ENCODE data around the gene STX16.

- TF ChIP-seq, protein P1, sequence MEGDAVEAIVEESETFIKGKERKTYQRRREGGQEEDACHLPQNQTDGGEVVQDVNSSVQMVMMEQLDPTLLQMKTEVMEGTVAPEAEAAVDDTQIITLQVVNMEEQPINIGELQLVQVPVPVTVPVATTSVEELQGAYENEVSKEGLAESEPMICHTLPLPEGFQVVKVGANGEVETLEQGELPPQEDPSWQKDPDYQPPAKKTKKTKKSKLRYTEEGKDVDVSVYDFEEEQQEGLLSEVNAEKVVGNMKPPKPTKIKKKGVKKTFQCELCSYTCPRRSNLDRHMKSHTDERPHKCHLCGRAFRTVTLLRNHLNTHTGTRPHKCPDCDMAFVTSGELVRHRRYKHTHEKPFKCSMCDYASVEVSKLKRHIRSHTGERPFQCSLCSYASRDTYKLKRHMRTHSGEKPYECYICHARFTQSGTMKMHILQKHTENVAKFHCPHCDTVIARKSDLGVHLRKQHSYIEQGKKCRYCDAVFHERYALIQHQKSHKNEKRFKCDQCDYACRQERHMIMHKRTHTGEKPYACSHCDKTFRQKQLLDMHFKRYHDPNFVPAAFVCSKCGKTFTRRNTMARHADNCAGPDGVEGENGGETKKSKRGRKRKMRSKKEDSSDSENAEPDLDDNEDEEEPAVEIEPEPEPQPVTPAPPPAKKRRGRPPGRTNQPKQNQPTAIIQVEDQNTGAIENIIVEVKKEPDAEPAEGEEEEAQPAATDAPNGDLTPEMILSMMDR (IDR thresholded peaks at IDR 0.05): no peak
- TF ChIP-seq POLR2AphosphoS5 (IDR thresholded peaks at IDR 0.05; ENCODE audit: low read depth, low read length): no peak
Observed at GRCh38 chr20:58695895-58696375, 44.9 kb downstream of the STX16 start.
